ENCODE measurements around the gene TAF1D. TPM values are rescaled to one million over a fixed set of nuclear protein-coding genes. Genes with fewer than 3 reads are reported as not detected.
"Not testable (repeated sequence)": the region's sequence is repeated elsewhere in the genome, so short reads cannot be mapped to it uniquely, and the experiment has no call there.

Gene TAF1D
- total RNA-seq, 3 donors from 2014 or later, result 91.5 to 172 (median 154) TPM

DNA sequence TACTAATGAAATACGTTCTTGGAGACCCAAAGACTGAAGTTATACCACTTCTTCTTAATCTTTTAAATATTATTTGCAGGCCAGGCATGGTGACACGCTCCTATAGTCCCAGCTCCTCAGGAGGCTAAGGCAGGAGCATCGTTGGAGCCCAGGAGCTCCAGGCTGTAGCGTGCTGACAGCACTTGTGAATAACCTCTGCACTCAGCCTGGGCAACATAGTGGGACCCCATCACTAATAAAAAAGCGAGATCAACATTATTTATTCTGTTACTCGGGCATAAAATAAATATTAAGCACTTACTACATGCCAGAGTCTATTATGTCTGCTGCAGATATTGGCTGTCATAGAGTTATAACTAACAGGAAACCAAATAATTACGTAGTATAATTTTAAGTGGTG, 42.1 kb upstream of the TAF1D start:
- Histone ChIP-seq H3K4me1 (peaks cover 0 to 10% of the 10 kb centered on the region in 2 donors), H3K27me3 (no peaks in the 10 kb centered on the region), H3K36me3 (no peaks in the 10 kb centered on the region), H3K4me3 (peak overlapping the region; percentile 85 to 99 (median 96)), H3K9me3 (no peaks in the 10 kb centered on the region), H3K27ac (peak overlapping the region; percentile 95 to 98)
- intact Hi-C loops (cut with DNase I; ENCODE audit: low total_unique reads), result no loop called here
- no peak for DNase-seq (ENCODE audit: low spot score in 2 of 2)
- TF ChIP-seq, protein P1, sequence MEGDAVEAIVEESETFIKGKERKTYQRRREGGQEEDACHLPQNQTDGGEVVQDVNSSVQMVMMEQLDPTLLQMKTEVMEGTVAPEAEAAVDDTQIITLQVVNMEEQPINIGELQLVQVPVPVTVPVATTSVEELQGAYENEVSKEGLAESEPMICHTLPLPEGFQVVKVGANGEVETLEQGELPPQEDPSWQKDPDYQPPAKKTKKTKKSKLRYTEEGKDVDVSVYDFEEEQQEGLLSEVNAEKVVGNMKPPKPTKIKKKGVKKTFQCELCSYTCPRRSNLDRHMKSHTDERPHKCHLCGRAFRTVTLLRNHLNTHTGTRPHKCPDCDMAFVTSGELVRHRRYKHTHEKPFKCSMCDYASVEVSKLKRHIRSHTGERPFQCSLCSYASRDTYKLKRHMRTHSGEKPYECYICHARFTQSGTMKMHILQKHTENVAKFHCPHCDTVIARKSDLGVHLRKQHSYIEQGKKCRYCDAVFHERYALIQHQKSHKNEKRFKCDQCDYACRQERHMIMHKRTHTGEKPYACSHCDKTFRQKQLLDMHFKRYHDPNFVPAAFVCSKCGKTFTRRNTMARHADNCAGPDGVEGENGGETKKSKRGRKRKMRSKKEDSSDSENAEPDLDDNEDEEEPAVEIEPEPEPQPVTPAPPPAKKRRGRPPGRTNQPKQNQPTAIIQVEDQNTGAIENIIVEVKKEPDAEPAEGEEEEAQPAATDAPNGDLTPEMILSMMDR (IDR thresholded peaks at IDR 0.05), result no peak
- TF ChIP-seq POLR2A (IDR thresholded peaks at IDR 0.05), result no peak
- TF ChIP-seq POLR2AphosphoS5 (IDR thresholded peaks at IDR 0.05), result no peak

GRCh38 chr11:93775289-93775688, 34.0 kb upstream of the TAF1D start:
- Histone ChIP-seq H3K9me3 (peaks cover 0 to 5% of the 10 kb centered on the region in 2 donors), H3K36me3 (no peaks in the 10 kb centered on the region), H3K4me1 (no peaks in the 10 kb centered on the region), H3K4me3 (no peak overlapping the region), H3K27me3 (no peaks in the 10 kb centered on the region), H3K27ac (no peak overlapping the region)
- intact Hi-C loops (cut with DNase I; ENCODE audit: low total_unique reads), result no loop called here
- no peak for TF ChIP-seq POLR2A (IDR thresholded peaks at IDR 0.05)
- no peak for TF ChIP-seq POLR2AphosphoS5 (IDR thresholded peaks at IDR 0.05)
- TF ChIP-seq, protein P1 (IDR thresholded peaks at IDR 0.05), result no peak
- no peak for DNase-seq (ENCODE audit: low spot score in 2 of 2)

DNA sequence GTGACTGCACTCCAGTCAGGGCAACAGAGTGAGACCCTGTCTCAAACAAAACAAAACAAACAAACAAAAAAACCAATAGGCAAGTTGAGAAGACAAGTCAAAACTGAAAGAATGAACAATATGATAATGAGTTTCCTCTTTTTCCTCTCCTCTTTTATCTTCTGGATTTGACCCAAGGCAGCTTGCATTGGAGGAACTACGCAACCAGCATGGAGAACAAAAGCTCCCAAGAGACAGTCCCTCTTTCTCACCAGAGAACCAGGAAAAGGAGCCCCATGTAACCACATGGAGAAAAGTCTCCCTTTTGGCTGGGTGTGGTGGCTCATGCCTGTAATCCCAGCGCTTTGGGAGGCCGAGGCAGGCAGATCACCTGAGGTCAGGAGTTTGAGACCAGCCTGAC, 33.3 kb upstream of the TAF1D start:
- DNase-seq (ENCODE audit: low spot score in 2 of 2); H3K9me3 ChIP-seq; H3K4me3 ChIP-seq; H3K27me3 ChIP-seq; intact Hi-C loops (cut with DNase I; ENCODE audit: low total_unique reads); H3K36me3 ChIP-seq; H3K4me1 ChIP-seq; H3K27ac ChIP-seq: not testable (repeated sequence)

DNA sequence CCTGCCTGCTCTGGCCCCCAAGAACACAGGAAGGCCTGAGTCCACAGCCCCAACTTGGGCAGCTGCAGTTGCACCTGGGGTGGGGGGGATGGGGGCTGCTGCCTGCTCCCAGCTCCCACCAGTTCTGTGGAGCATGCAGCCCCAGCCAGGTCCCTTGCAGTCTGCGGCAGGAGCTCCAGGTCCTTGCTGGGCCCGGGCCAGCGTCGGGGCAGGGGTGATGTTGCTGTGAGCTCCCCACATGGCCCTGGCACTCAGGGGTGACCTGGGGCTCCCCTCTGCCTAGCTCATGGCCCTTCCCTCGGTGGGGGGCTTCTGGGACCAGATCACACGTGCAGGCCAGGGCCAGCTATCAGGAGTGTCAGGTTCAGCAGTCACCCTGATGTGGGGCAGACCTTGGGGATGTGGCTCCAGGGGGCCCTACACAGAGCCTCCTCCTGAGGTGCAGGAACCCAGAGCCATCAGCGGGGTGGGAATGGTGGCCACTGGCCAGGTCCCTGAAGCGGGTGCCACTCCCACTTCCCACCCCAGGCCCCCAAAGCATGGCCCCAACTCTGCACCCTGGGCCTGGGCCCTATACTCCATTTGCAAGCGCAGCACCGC, 32.4 kb upstream of the TAF1D start:
- Histone ChIP-seq H3K4me1 (no peaks in the 10 kb centered on the region), H3K36me3 (no peaks in the 10 kb centered on the region)

GRCh38 chr11:93773045-93773477, 31.8 kb upstream of the TAF1D start:
- Histone ChIP-seq H3K4me3 (no peak overlapping the region), H3K27me3 (no peaks in the 10 kb centered on the region), H3K36me3 (no peaks in the 10 kb centered on the region), H3K27ac (no peak overlapping the region), H3K4me1 (no peaks in the 10 kb centered on the region), H3K9me3 (peaks cover 0 to 5% of the 10 kb centered on the region in 2 donors)
- TF ChIP-seq POLR2A (IDR thresholded peaks at IDR 0.05) (no peak), POLR2AphosphoS5 (IDR thresholded peaks at IDR 0.05) (no peak)
- TF ChIP-seq, protein P1 (IDR thresholded peaks at IDR 0.05), result no peak
- intact Hi-C loops (cut with DNase I; ENCODE audit: low total_unique reads), result no loop called here
- DNase-seq (ENCODE audit: low spot score in 2 of 2), result no peak

More for the DNA sequence above, 32.4 kb upstream of the TAF1D start:
- Histone ChIP-seq H3K9me3 (peaks cover 0 to 5% of the 10 kb centered on the region in 2 donors), H3K27me3 (no peaks in the 10 kb centered on the region), H3K4me3 (no peak overlapping the region), H3K27ac (no peak overlapping the region)
- no peak for DNase-seq (ENCODE audit: low spot score in 2 of 2)
- intact Hi-C loops (cut with DNase I; ENCODE audit: low total_unique reads), result no loop called here
- TF ChIP-seq POLR2AphosphoS5 (IDR thresholded peaks at IDR 0.05) (no peak), POLR2A (IDR thresholded peaks at IDR 0.05) (no peak)
- TF ChIP-seq, protein P1 (IDR thresholded peaks at IDR 0.05), result no peak

Measured in breast epithelium (tissue), 4 donors.